ENCODE measurements around the gene NMNAT2.
A peak's percentile ranks its signal among the peaks of the same experiment; 100 is the strongest.

- TF ChIP-seq CTCF (IDR thresholded peaks at IDR 0.05) (no peak), EZH2 (IDR thresholded peaks at IDR 0.05) (peak; percentile 68)
Observed at GRCh38 chr1:183416850-183417771, 1.1 kb downstream of the NMNAT2 start.
